Gastroesophageal sphincter (tissue), 4 donors: Measurements from ENCODE around the gene AHI1. TPM values are rescaled to one million over a fixed set of nuclear protein-coding genes. Genes with fewer than 3 reads are reported as not detected.

Experiments
- ATAC-seq: fragments of 150-250 bp; one replicate; pipeline ENCODE4 v1.9.1; 2016; ENCODE audit warnings: mild to moderate bottlenecking, moderate library complexity
- H3K27ac ChIP-seq, 4 donors: fragments of 200-600 bp; sonication (generic) in 3 of 4; 1 replicate in 3 of 4; 2 replicates in 1 of 4; pipeline ENCODE4 v1.5.1; 2016 to 2019
- H3K27me3 ChIP-seq: fragments of 200-600 bp; sonication (generic); one replicate; pipeline ENCODE4 v1.5.1; 2019
- H3K36me3 ChIP-seq, 2 donors: fragments of 200-600 bp; sonication (generic); one replicate each; pipeline ENCODE4 v1.5.1; 2019; ENCODE audit warnings: control low read depth in 1 of 2
- H3K4me1 ChIP-seq, 3 donors: fragments of 200-600 bp; sonication (generic); 1 replicate in 2 of 3; 2 replicates in 1 of 3; pipeline ENCODE4 v1.5.1; 2016 to 2019; ENCODE audit warnings: control low read depth in 2 of 3
- H3K4me3 ChIP-seq, 2 donors: fragments of 200-600 bp; sonication (generic); one replicate each; pipeline ENCODE4 v1.5.1; 2019; ENCODE audit warnings: mild to moderate bottlenecking in 1 of 2, moderate library complexity in 1 of 2
- H3K9me3 ChIP-seq, 3 donors: fragments of 200-600 bp; sonication (generic); one replicate each; pipeline ENCODE4 v1.5.1; 2017 to 2019; ENCODE audit warnings: control low read depth in 2 of 3
- CTCF ChIP-seq, 4 experiments: fragments of 200-600 bp in 2 of 4; fragments of 450-650 bp in 2 of 4; sonication (generic) in 1 of 4; IDR thresholded peaks; one replicate each; pipeline ENCODE4 v1.5.1; 2017 to 2019; ENCODE audit warnings: antibody characterized with exemption in 4 of 4, mild to moderate bottlenecking in 2 of 4, moderate library complexity in 2 of 4
- EP300 ChIP-seq: sonication (generic); formaldehyde crosslinking; IDR thresholded peaks from one replicate; pipeline ENCODE4 v1.6.1; 2017; ENCODE audit warnings: antibody characterized with exemption, mild to moderate bottlenecking
- POLR2A ChIP-seq, 2 donors: fragments of 450-650 bp; IDR thresholded peaks; one replicate each; pipeline ENCODE4 v1.6.1; 2017; ENCODE audit warnings: antibody characterized with exemption in 2 of 2, mild to moderate bottlenecking in 2 of 2, moderate library complexity in 1 of 2
- POLR2AphosphoS5 ChIP-seq: sonication (generic); formaldehyde crosslinking; IDR thresholded peaks from one replicate; pipeline ENCODE4 v1.6.1; 2017; ENCODE audit warnings: antibody characterized with exemption
- WGBS, 2 donors: methylation state at CpG; one replicate each; pipeline ENCODE4 v1.1.5; 2018; ENCODE audit warnings: low coverage in 1 of 2; 5-methylcytosine and 5-hydroxymethylcytosine counted together
- total RNA-seq, 4 donors: library from RNA; depleted of rRNA; stranded (reverse); fragments of >200 nt; gene quantifications; one replicate each; pipeline ENCODE4 v1.1.0, GENCODE V29; 2016

The AHI1 gene
- total RNA-seq, 4 donors from 2014 or later = 16.7 to 35.9 (median 27.0) TPM

DNA sequence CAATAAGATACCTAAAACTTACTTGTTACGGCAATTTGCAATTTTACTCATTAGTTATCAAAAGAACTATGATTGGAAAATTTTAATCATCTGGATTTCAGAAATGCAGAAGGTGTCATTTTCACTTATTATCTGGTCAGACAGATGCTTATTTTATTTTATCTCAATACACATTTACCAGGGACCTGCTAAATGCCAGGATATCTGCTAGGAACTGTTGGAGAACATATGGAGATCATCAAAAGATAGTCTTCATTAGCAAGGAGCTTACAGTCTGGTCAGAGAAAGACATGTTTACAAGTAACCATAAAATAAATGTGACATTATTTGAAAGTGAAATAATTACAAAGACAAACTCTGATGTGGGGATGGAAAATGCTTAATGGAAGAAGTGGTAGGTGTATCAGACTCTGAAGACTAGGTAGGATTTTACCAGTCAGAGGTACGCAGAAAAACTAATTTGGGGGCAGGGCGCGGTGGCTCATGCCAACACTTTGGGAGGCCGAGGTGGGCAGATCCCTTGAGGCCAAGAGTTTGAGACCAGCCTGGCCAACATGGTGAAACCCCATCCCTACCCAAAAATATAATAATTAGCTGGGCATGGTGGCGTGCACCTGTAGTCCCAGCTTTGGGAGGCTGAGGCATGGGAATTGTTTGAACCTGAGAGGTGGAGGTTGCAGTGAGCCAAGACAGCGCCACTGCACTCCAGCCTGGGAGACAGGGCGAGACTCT lies 178.6 kb downstream of the AHI1 start:
- Histone ChIP-seq H3K27me3 (no peaks in the 10 kb centered on the region), H3K36me3 (peaks cover 0 to 31% of the 10 kb centered on the region in 2 donors), H3K27ac (no peak overlapping the region)

DNA sequence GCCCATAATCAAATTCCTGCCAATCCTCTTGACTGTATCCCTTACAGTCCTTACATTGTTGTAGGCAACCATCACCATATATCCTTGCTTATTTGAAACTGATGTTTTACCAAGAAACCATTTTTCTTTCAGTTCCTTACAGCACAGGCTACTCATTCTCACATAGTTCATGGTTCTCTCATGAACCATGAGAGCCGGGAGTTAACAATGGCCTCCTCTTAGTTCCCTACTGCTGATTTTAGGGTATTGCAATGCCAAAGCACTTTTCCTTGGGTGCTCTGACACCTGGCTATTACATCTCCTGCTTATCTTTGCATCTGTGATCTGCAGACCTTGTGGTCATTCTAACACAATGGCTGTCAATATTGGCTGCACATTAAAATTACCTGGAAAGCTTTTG lies 183.0 kb downstream of the AHI1 start:
- no peaks in the 10 kb centered on the region for H3K9me3 ChIP-seq
- no peaks in the 10 kb centered on the region for H3K27me3 ChIP-seq
- no peak overlapping the region for H3K27ac ChIP-seq
- peaks cover 0 to 35% of the 10 kb centered on the region in 2 donors for H3K36me3 ChIP-seq
- no peaks in the 10 kb centered on the region for H3K4me1 ChIP-seq
- H3K4me3 ChIP-seq = no peak overlapping the region
- 60 to 100% methylated on average over 1 of the region's 1 CpG for WGBS, 2 donors
- TF ChIP-seq POLR2AphosphoS5 = no peak
- TF ChIP-seq POLR2A (IDR thresholded peaks at IDR 0.05) = no peak
- no peak for TF ChIP-seq EP300
- no peak for TF ChIP-seq CTCF (IDR thresholded peaks at IDR 0.05)
- ATAC-seq = no peak

More for the DNA sequence above, 178.6 kb downstream of the AHI1 start:
- WGBS, 2 donors = 92 to 94% methylated on average over 5 to 6 of the region's 8 CpGs
- no peak overlapping the region for H3K4me3 ChIP-seq
- TF ChIP-seq CTCF (IDR thresholded peaks at IDR 0.05) = no peak
- TF ChIP-seq POLR2A (IDR thresholded peaks at IDR 0.05) = no peak
- no peak for TF ChIP-seq EP300
- no peak for TF ChIP-seq POLR2AphosphoS5
- no peaks in the 10 kb centered on the region for H3K4me1 ChIP-seq
- no peaks in the 10 kb centered on the region for H3K9me3 ChIP-seq
- ATAC-seq = no peak

DNA sequence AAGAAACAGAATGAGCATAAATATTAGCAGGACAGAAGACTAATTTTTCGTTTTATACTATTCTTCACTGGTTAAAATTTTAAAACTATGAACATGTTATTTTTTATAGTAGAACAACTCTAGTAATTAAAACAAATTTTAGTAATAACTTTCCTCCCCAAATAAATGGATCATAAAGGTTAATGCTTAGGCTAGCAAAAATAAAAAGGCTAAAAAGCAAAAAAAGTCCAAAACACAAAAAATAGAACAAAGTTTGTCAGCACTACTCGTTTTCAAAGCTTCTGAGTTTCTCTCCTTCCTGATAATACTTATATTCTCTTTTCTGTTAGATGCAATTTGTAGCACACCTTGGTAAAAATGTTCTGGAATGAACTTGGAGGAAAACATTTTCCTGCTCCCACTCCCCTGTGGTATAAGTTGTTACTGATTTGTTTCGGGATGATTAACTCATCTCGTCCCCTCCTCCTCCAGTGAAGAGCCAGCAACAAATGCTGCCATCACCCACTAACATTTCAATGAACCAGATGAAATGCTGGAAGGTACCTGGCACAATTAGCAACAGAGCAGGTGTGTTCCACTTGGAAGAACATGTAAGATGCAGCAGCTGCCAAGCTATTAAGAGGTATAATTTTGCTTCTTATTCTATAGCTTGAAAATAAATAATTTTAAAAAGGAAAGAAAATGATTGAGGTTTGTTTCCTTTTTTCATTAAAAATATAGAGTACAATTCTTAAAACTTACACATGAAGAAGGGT lies 185.9 kb downstream of the AHI1 start:
- Histone ChIP-seq H3K4me1 (no peaks in the 10 kb centered on the region), H3K4me3 (no peak overlapping the region), H3K9me3 (no peaks in the 10 kb centered on the region), H3K36me3 (peaks cover 0 to 38% of the 10 kb centered on the region in 2 donors), H3K27me3 (no peaks in the 10 kb centered on the region), H3K27ac (no peak overlapping the region)
- TF ChIP-seq EP300 (no peak), POLR2A (IDR thresholded peaks at IDR 0.05) (no peak), POLR2AphosphoS5 (no peak), CTCF (IDR thresholded peaks at IDR 0.05) (no peak)
- 73 to 76% methylated on average over 4 of the region's 4 CpGs for WGBS, 2 donors
- no peak for ATAC-seq

- 24 to 86% methylated on average over 1 of the region's 1 CpG for WGBS, 2 donors
- TF ChIP-seq CTCF (IDR thresholded peaks at IDR 0.05) (no peak), POLR2AphosphoS5 (no peak), POLR2A (IDR thresholded peaks at IDR 0.05) (no peak), EP300 (no peak)
These were observed 187.2 kb downstream of the AHI1 start for GRCh38 chr6:135310291-135310690.

More at GRCh38 chr6:135310291-135310690, 187.2 kb downstream of the AHI1 start:
- no peaks in the 10 kb centered on the region for H3K4me1 ChIP-seq
- H3K4me3 ChIP-seq = no peak overlapping the region
- H3K9me3 ChIP-seq = no peaks in the 10 kb centered on the region
- ATAC-seq = no peak
- no peak overlapping the region for H3K27ac ChIP-seq
- peaks cover 0 to 32% of the 10 kb centered on the region in 2 donors for H3K36me3 ChIP-seq
- H3K27me3 ChIP-seq = no peaks in the 10 kb centered on the region
